GM19463 (cell line): ENCODE measurements around the gene ACP4.
"Not testable (repeated sequence)": the region's sequence is repeated elsewhere in the genome, so short reads cannot be mapped to it uniquely, and the experiment has no call there.

Experiments
- ATAC-seq: cut with Tn5 transposase; IDR thresholded peaks from one replicate; pipeline ENCODE4 v1.9.1; 2021; ENCODE audit warnings: mild to moderate bottlenecking, moderate library complexity; ENCODE audit not compliant: unreplicated experiment

The ACP4 gene, protein sequence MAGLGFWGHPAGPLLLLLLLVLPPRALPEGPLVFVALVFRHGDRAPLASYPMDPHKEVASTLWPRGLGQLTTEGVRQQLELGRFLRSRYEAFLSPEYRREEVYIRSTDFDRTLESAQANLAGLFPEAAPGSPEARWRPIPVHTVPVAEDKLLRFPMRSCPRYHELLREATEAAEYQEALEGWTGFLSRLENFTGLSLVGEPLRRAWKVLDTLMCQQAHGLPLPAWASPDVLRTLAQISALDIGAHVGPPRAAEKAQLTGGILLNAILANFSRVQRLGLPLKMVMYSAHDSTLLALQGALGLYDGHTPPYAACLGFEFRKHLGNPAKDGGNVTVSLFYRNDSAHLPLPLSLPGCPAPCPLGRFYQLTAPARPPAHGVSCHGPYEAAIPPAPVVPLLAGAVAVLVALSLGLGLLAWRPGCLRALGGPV

GRCh38 chr19:50790396-50790795 is at the start of gene ACP4:
ACP4 (plus strand) TSS chr19:50790415; CDS start chr19:50790415, 0 bp downstream.
- ATAC-seq: no peak

GRCh38 chr19:50741179-50741933 is 48.9 kb upstream of the ACP4 start:
- ATAC-seq: no peak

DNA sequence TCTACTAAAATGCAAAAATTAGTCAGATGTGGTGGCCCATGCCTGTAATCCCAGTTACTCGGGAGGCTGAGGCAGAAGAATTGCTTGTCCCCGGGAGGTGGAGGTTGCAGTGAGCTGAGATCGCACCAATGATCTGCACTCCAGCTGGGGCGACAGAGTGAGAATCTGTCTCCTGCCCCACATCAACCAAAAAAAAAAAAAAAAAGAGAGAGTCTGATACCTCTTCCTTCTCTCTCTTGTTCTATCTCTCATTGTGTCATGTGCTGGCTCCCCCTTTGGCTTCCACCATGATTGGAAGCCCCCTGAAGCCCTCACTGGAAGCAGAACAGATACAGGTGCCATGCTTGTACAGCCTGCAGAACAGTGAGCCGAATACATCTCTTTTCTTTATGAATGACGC is 46.7 kb upstream of the ACP4 start:
- ATAC-seq: no peak

DNA sequence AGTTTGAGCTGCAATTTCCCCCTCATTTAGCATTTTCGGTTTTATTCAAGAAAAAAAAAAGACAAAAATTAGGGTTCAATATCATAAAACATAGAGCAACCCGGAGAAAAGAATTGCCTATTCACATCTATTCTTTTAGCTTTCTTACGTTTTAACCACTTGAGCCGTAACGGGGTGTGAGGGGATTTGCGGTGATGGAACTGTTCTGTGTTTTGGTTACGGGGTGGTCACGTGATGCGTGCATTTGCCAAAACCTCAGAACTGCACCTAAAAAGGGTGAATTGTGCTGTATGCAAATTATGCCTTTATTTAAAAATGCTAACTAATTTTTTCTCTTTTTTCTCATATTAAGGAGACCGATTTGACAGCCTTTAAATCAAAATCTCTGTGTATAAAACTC is 45.0 kb upstream of the ACP4 start:
- no peak for ATAC-seq

GRCh38 chr19:50747141-50747540 is 43.1 kb upstream of the ACP4 start:
- not testable (repeated sequence) for ATAC-seq

GRCh38 chr19:50749490-50749889 is 40.7 kb upstream of the ACP4 start:
- no peak for ATAC-seq

DNA sequence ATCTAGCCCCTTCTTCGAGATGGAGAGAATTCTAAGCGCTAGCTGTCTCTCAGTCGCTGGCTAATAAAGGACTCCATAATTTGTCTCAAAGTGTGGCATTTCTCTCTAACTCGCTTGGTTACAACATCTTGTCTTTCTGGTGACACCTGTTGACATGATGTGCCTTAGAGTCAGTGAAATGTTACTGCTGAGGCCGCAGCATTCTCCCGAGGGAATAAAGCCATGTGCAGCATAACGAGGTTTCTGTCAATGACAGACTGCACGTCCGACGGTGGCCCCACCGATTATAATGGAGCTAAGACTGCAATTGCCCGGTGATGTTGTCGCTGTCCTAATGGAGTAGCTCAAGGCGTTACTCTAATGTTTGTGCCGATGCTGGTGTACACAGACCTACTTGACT is 40.2 kb upstream of the ACP4 start:
- ATAC-seq: no peak

- no peak for ATAC-seq
Observed at GRCh38 chr19:50753879-50754278, 36.3 kb upstream of the ACP4 start.

DNA sequence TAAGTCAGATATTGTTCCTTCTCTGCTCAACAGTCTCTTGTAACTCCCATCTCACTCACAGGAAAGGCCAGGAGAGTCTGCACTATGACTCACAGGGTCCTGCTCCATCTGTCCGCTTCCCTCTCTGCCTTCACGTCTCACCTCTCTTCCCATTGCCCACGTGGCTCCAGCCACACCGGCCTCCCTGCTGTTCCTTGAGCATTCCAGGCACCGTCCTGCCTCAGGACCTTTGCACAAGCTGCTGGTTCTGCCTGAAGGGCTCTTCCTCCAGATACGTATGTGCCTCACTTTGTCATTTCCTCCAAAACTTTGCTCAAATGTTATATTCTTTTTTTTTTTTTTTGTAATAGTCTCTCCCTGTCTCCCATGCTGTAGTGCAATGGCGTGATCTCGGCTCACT is 34.0 kb upstream of the ACP4 start:
- ATAC-seq: not testable (repeated sequence)

- ATAC-seq: not testable (repeated sequence)
Observed at GRCh38 chr19:50757624-50758023, 32.6 kb upstream of the ACP4 start.

DNA sequence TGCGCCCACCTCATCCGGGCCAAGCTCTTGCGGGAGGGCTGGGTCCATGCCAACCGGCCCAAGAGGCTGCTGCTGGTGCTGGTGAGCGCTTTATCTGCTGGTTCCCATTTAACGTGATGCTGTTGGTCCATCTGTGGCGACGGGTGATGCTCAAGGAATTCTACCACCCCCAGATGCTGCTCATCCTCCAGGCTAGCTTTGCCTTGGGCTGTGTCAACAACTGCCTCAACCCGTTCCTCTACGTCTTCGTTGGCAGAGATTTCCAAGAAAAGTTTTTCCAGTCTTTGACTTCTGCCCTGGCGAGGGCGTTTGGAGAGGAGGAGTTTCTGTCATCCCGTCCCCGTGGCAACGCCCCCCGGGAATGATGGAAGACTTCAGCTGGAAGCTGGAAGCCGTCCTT is 31.1 kb upstream of the ACP4 start:
- not testable (repeated sequence) for ATAC-seq

GRCh38 chr19:50759886-50760285 is 30.3 kb upstream of the ACP4 start:
- ATAC-seq: no peak

- not testable (repeated sequence) for ATAC-seq
Observed at GRCh38 chr19:50761501-50761900, 28.7 kb upstream of the ACP4 start.

- ATAC-seq: not testable (repeated sequence)
Observed at GRCh38 chr19:50763521-50763920, 26.7 kb upstream of the ACP4 start.

DNA sequence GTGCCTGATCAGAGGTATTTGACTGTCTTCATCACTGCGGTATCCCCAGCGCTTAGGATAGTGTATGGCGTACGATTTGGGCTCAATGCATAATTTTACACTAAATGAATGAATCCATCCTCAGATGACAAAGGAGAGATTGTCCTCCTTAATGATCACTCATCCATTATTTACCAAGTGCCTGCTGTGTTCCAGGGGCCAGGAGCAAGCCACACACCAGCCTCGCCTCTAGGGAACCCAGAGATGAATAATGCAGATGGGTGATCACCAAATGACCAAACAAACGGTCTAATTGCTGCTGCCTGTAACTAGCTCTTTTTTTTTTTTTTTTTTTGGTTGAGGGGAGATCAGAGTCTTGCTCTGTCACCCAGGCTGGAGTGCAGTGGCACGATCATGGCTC is 25.8 kb upstream of the ACP4 start:
- ATAC-seq: no peak

DNA sequence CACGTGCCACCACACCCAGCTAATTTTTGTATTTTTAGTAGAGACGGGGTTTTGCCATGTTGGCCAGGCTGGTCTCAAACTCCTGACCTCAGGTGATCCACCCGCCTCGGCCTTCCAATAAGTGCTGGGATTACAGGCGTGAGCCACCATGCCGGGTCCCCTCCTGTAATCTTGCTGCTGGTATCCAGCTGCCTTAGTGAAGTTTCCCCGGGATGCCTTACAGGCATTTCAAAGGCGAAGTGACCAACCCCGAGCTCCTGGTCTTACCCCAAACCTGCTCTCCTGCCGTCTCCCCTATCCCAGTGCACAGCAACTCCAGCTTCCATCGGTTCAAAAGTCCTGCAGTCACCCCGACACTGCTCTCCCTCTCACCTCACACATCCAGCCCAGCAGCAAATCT is 23.5 kb upstream of the ACP4 start:
- not testable (repeated sequence) for ATAC-seq

DNA sequence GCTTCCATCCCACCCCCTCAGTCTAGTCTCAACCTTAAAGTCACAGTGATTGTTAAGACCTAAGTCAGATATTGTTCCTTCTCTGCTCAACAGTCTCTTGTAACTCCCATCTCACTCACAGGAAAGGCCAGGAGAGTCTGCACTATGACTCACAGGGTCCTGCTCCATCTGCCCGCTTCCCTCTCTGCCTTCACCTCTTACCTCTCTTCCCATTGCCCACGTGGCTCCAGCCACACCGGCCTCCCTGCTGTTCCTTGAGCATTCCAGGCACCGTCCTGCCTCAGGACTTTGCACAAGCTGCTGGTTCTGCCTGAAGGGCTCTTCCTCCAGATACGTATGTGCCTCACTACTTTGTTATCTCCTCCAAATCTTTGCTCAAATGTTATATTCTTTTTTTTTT is 23.0 kb upstream of the ACP4 start:
- ATAC-seq: not testable (repeated sequence)

DNA sequence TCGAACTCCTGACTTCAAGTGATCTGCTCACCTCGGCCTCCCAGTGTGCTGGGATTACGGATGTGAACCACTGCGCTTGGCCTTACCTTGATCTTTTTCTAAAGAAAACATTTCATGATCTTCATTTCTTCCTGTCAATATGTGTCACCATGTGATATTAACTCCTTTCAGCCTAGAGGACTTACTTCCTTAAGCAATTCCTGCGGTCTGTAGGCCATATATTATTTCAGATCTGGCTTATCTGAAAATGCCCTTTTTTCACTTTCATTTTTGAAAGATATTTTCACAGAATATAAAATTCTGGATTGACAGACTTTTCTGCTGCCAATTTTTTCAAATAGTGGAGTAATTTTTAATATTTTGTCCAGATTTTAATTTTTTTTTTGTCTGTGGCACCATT is 21.9 kb upstream of the ACP4 start:
- no peak for ATAC-seq

DNA sequence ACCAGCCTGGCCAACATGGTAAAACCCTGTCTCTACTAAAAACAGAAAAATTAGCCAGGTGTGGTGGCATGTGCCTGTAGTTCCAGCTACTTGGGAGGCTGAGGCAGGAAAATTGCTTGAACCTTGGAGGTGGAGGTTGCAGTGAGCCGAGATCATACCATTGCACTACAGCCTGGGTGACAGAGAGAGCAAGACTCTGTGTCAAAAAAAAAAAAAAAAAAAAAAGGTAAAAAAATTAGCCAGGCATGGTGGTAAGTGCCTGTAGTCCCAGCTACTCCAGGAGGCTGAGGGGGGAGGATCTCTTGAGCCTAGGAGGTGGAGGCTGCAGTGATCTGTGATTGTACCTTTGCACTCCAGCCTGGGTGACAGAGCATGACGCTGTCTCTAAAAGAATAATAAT is 20.1 kb upstream of the ACP4 start, which contains the start of gene GPR32:
Gene GPR32 (plus strand): TSS at position 301 of the 400 bp plus-strand sequence. CDS start 137 bp downstream, outside the sequence.
- ATAC-seq: not testable (repeated sequence)

- no peak for ATAC-seq
Observed at GRCh38 chr19:50770888-50771287, 19.3 kb upstream of the ACP4 start.

GRCh38 chr19:50772476-50772875 is 17.7 kb upstream of the ACP4 start:
- ATAC-seq: no peak

DNA sequence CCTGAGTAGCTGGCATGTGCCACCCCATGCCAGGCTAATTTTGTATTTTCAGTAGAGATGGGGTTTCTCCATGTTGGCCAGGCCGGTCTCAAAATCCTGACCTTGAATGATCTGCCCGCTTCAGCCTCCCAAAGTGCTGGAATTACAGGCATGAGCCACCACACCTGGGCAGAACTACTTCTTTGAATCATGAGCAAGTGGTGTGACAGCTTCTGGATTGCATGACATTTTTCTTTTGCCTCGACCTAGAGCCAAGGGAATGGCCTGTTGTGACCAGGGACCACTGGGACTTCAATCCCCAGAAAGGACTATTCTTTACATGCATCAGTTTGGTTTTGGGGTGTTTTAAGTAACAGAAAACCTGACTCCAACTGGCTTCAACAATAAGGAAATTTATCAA is 17.3 kb upstream of the ACP4 start:
- ATAC-seq: not testable (repeated sequence)
